GM19328 (cell line): ENCODE results near the gene WNT5B.
A peak's percentile ranks its signal among the peaks of the same experiment; 100 is the strongest.
"Not testable (repeated sequence)": the region's sequence is repeated elsewhere in the genome, so short reads cannot be mapped to it uniquely, and the experiment has no call there.

ENCODE experiments used
- ATAC-seq: cut with Tn5 transposase; IDR thresholded peaks from one replicate; pipeline ENCODE4 v1.9.1; 2021; ENCODE audit warnings: mild to moderate bottlenecking, moderate library complexity; ENCODE audit not compliant: unreplicated experiment

The WNT5B gene

DNA sequence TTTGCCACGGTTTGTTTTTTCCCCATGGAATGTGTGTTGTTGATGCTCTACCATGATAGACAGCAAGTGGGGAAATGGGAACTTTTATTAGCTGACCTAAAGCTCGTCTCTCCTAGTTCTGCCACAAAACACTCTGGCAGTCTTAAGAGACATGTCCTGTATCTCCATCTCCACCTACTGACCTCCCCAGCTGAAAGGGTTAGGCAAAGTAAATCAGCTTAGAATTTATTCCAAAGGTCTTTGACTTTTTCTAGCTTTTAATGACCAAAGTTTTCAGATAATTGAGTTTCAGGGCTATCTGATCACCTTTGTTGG, 52.4 kb downstream of the WNT5B start:
- ATAC-seq, result no peak

DNA sequence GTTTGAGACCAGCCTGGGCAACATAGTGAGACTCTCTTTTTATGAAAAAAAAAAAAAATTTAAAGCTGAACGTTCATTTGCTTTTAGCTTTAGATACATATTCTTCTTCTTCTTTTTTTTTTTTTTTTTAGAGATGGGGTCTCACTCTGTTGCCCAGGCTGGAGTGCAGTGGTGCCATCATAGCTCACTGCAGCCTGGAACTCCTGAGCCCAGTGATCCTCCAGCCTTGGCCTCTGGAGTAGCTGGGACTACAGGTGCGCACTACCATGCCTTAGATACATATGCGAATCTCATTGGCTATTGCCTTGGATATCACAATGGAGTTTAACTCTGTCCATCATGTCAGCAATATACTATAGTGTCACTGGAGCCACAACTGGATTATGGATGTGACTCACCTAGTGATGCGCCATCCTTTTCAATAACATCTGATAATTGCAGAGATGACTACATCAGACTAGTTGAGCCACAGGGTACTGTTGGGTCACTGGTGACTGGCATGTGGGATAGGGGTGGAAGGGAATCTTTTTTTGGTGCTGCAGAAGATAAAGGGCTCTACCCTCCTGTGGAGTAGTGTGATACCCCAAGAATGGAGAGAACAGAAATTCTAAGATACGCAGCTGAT, 59.2 kb downstream of the WNT5B start:
- ATAC-seq, result no peak

DNA sequence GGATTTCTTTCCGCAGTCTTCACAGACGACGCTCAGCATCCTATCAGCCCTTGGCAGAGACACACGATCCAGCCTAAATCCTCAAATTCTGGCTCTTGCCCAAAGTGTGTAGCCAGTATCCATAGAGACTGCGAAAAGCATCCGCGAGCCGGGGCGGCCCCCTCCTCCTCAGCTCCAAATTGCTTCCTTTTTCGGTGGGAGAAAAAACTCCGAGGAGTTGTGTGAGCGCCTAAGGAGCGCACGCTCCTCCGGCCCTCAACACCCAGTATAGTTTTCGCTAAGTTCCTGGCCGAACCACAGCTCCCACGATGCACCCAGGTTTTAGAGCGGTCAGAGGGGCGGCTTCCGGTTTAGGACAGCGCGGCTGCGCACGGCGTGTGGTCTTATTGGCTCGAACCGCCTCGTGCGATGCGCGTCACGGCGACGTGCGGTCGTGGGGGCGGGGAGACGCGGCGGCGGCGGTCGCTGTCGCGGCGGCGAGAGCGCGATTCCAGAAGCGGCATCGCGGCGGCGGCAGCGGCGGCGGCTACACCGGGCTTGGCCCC, 61.6 kb downstream of the WNT5B start, which contains the start of gene ADIPOR2:
Gene ADIPOR2, plus strand, starts transcription at position 493 of the 545 bp plus-strand sequence. CDS start 63,274 bp downstream, outside the sequence.
- peak; percentile 97 for ATAC-seq

DNA sequence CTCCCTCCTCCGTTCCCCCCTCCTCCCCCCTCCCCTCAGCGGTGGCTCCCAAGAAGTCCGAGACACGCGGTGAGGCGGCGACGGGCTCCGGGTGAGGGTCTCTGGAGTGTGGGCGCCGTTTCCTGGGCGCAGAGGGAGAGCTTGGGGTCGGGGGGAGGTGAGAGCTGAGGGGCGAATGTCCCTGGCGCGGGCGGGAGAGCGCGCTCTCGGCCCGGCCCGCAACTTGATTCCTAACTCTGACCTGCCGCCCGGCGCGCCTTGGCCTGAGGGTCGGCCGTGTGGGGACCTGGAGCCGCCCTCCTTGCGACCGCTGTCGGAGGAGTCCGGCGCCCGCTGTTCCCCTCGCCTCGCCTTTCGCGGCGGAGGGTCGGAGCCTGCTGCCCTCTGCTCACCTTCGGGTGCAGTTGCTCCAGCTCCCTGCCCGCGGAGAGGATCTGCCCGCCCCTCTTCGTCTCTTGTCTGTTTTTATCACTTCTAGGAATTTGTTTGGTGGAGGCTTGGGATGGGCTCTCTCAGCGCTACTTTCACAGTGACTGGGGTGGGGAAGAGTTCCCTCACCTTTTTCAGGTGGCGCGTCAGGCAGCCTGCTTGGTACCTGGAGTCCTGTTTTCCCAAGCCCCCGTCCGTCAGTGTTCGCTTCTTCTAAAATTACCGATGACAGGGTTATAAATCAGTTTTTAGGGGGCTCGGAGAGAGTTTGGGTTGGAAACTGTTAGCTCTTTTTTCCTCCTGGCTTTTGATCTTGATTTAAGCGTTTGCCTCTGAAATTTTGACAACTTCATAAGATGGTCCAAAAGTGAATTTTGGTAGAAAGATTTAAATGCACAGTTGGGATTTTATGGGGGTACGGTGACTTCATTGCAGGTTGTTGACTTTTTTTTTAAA, 62.3 kb downstream of the WNT5B start:
- ATAC-seq, result peak; percentile 27

DNA sequence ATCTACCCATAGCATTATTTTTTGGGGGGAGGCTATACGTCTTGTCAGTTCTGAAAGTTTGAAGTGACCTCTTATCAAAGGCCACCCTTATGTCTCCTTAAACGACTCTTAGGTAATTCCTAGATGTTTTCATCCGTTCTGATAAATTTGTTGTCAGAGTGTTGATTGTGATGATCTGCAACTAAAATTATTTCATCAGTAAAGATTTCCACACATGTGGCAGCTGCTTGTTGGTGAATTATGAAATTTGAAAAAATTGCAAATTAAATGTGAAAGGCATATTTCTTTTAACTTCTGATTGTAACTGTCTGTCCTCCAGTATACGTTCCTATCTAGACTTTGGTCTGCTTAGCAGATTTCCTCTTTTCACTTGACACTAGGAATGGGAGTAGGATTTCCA, 63.2 kb downstream of the WNT5B start:
- no peak for ATAC-seq

DNA sequence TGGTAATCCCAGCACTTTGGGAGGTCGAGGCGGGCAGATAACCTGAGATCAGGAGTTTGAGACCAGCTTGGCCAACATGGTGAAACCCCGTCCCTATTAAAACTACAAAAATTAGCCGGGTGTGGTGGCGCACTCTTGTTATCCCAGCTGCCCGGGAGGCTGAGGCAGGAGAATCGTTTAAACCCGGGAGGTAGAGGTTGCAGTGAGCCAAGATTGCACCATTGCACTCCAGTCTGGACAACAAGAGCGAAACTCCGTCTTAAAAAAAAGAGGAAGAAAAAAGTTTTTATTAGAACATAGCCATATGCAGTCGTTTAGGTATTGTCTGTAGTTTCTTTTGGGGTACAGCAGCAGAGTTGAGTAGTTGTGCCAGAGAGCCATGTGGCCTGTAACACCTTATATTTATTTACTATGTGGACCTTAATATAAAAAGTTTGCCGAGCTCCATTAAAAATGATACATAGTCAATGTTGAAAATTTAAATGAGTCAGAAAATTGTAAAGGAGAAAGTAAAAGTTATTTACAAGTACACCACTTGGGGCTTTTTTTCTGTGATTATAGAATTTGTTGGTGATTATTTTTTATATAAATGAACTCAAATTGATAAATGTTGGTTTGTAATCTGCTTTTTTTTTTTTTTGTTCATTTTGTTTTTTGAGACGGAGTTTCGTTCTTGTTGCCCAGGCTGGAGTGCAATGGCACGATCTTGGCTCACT, 64.0 kb downstream of the WNT5B start:
- ATAC-seq, result no peak

DNA sequence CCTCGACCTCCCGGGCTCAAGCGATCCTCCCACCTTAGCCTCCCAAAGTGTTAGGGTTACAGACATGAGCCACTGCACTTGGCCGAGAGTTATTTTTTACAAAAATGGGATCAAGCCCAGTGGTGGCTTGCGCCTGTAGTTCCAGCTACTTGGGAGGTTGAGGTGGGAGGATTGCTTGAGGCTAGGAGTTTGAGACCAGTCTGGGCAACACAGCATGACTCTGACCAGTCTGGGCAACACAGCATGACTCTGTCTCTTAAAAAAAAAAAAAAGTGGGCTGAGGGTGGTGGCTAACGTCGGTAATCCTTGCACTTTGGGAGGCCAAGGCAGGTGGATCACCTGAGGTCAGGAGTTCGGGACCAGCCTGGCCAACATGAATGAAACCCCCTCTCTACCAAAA, 66.1 kb downstream of the WNT5B start:
- ATAC-seq, result not testable (repeated sequence)

DNA sequence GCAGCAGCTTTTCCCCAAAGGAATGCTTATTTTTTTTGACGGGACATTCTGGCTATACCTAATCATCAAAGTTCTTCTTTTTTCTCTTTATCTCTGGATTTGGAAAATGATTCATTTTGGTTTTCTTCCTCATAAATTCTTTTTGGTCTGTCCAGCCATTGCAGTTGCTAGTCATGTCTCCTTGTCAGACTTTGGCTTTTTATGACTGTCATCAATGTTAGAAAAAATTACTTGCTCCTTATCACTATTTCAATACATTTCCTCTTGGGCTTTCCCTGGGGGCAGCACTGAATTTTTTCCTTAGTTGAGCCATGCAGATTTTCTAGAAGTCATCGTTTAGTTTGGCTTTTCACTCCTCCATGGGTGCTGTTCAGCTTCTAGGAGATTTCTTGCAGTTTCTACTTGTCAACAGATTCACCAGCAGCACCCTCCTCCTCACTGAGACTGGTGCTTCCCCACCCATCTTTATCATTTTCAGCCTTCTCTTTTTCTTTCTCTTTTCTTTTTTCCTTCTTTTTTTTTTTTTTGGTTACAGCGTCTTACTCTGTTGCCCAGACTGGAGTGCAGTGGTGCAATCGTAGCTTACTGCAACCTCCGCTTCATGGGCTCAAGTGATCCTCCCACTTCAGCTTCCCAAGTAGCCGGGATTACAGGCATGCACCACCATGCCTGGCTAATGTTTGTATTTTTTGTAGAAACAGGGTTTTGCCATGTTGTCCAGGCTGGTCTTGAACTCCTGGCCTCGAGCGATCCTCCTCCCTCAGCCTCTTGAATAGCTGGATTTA, 67.0 kb downstream of the WNT5B start:
- ATAC-seq, result no peak

DNA sequence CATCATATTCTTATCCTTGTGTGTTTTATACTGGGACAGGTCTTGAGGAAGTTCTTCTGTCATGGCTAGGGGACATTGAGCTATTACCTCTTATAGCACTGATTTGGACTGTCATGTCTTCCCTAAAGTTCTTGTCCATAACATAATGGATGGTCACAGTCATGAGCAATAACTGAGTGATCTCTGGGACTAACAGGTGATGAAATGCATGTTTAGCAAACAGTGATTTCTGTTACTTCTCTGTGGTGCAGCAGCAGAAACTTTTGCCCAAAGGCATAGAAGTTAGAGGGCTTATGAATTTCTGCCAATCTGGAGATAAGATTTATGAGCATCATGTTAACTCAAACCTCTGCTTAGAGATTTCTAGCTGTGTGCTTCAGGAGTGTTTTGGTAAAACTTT, 67.8 kb downstream of the WNT5B start:
- no peak for ATAC-seq
